Stimulated activated CD4-positive, alpha-beta T cell treated with anti-CD3 and anti-CD28 coated beads, Interleukin-4, amount 100 ng/mL, for 4 hours (primary cell): ENCODE measurements around the gene MPHOSPH10.
"Not testable (repeated sequence)": the region's sequence is repeated elsewhere in the genome, so short reads cannot be mapped to it uniquely, and the experiment has no call there.

ENCODE experiments used
- DNase-seq, 2 experiments: peaks; one replicate each; pipeline ENCODE4 v3.0.0-alpha.2; 2020

The MPHOSPH10 gene, protein sequence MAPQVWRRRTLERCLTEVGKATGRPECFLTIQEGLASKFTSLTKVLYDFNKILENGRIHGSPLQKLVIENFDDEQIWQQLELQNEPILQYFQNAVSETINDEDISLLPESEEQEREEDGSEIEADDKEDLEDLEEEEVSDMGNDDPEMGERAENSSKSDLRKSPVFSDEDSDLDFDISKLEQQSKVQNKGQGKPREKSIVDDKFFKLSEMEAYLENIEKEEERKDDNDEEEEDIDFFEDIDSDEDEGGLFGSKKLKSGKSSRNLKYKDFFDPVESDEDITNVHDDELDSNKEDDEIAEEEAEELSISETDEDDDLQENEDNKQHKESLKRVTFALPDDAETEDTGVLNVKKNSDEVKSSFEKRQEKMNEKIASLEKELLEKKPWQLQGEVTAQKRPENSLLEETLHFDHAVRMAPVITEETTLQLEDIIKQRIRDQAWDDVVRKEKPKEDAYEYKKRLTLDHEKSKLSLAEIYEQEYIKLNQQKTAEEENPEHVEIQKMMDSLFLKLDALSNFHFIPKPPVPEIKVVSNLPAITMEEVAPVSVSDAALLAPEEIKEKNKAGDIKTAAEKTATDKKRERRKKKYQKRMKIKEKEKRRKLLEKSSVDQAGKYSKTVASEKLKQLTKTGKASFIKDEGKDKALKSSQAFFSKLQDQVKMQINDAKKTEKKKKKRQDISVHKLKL

DNA sequence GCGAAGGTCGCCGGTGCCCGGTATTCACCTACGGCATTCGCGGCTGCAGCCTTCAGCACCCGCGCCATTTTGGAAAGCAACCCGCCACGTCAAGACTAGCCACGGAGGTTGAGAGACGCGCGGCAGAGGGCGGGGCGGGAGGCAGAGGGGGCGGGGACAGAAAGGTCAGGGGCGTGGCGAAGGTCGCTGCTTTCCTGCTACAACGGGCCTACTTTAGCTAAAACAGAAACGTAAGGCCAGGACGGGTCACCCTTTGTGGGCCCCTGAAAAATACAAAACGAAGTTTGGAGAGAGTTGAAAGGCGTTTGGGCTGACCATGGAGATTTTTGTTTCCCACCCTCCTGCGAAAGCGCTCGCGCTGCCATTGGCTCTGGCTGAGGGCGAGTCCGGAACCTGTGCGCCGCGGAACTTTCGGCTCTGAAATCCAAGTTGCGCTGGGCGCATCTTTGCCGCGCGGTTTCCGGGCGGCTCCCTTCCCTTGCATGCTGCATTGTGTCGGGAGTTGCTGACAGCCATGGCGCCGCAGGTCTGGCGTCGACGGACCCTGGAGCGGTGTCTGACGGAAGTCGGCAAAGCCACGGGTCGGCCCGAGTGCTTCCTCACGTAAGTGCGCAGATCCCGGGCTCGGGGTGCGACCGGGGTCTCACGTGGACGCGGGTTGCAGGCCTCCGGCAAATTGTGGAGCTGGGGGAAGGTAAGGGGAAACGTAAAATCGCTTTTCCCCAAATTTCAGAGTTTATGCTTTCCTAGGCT, at the start of gene MPHOSPH10, which contains the start of gene MCEE:
TSS of gene MPHOSPH10 (plus strand) at position 483 of the 753 bp plus-strand sequence. CDS start at position 515, 32 bp downstream.
TSS of gene MCEE (minus strand) at position 78 of the 753 bp plus-strand sequence. CDS start at position 68, 10 bp downstream.
- peak; percentile 85 to 89 for DNase-seq

DNA sequence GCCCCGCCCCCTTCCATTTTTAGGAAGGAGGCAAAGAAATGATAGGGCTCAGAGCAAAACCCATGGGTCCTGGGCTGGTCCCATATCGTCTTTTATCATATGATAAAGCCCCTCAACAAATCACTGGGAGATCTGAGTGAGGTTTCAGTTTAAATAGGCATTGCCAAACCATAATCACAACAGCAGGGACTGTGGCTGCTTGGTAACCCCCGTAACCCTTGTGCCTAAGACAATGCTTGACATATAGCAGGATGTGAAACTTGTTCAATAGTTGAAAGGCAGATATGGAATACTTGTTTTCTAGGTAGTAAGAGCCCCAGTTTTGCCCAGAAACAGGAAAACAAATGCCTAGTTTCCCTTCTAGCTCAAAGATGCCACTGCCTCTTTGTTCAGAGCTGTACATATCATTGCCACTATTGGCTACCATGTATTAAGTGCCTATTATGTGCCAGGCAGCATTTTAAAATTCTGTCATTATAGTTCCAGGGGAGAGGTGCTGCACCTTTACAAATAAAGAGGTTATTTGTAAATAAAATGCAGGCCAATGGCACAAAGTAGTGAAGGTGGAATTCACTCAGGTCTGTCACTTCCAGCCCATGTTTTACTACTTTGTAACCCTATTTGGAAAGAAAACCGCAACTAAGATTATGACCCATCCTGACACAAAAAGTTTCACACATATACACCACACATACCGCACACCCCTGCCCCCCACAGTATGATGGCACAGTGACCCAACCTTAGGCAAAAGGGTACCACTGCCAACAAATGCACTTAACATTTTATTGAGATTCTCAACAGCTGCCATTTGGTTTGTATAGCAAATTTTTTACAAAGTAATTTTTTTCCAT, 47.8 kb upstream of the MPHOSPH10 start:
- peak in 1 of 2 experiments; percentile 19 for DNase-seq

DNA sequence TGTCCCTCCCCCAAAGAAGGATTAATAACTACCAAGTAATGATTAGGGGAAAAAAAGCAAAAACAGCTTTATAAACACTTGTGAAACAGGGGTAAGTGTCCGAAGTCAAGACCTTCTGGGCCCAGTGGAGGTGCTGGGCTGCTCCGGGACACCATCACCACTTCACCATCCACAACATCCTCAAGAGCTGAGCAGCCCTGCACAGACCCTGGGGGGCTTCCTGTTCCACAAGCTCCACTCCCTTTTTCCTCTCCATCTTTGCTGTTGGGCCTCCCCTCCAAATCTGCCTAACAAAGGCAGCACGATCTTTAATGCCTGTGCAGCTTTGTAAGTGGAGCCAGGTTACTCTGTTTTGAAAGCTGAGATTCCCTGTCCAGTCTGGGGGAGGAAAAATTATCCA, 47.1 kb upstream of the MPHOSPH10 start:
- not testable (repeated sequence) for DNase-seq

DNA sequence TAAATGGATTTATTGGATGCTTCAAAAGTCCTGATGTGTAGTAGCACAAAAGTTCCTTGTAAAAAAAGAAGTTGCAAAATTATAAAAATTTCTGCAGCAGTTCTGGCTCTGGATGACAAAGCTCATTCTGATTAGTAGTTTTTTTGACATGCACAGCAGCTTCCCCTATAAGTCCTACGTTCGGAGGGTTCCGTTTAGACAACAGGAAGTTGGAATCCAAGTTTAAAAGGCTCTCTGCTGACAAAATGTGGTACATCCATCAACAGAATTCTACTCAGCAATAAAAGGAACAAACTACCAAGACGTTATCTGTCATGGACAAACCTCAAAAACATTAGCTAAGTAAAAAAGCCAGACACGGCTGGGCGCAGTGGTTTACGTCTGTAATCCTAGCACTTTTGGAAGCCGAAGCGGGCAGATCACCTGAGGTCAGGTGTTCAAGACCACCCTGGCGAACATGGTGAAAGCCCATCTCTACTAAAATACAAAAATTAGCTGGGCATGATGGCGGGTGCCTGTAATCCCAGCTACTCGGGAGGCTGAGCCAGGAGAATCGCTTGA, 46.6 kb upstream of the MPHOSPH10 start:
- not testable (repeated sequence) for DNase-seq

DNA sequence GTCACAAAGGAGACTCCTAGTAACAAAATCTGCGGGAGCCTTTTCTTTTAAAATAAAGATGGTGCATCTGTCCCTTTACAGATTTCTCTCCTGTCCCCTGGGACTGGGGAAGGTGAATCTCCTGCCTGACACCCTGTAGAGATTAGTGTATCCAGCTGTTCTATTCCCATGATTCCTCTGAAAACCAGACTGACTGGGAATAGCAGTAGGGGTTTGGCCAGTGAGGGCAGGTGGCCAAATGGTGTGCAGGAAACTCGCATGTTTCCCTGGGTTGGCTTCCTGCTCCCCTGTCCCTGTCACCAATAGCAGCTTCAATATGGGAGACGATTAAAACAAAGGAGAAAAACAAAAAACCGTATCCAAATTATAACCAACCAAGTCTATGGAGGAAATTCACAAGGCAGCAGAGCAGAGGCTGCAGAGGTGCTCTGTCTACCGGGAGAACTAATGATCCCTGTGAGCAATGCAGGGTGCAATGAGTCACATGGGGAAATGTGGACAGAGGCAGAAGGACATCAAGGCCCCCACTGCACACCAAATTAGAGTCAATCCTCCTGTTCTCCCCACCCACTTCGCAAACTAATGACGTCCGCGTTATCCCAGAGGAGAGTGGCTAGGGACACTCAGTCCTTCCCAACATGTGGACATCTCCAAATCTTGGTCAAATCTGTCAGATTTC, 45.0 kb upstream of the MPHOSPH10 start:
- not testable (repeated sequence) for DNase-seq

DNA sequence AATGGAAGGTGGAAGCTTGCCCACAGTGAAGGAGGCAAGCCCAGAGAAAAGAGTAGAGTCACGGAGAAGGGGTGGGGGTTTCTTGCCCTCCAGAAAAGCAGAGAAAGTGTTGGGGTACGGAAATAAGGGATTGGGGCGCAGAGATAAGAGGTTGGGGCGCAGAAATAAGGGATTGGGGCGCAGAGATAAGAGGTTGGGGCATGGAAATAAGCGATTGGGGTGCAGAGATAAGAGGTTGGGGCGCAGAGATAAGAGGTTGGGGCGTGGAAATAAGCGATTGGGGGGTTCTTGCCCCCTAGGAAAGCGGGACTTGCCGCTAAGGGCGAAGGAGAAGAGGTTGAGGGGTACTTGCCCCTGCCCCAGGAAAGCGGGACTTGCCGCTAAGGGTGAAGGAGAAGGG, 41.0 kb upstream of the MPHOSPH10 start:
- DNase-seq, result not testable (repeated sequence)

DNA sequence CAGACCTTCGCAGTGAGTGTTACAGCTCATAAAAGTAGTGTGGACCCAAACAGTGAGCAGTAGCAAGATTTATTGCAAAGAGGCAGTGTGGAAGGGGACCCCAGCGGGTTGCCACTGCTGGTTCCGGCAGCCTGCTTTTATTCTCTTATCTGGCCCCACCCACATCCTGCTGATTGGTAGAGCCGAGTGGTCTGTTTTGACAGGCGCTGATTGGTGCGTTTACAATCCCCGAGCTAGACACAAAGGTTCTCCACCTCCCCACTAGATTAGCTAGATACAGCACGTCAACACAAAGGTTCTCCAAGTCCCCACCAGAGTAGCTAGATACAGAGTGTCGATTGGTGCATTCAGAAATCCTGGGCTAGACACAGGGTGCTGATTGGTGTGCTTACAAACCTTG, 38.6 kb upstream of the MPHOSPH10 start:
- not testable (repeated sequence) for DNase-seq

DNA sequence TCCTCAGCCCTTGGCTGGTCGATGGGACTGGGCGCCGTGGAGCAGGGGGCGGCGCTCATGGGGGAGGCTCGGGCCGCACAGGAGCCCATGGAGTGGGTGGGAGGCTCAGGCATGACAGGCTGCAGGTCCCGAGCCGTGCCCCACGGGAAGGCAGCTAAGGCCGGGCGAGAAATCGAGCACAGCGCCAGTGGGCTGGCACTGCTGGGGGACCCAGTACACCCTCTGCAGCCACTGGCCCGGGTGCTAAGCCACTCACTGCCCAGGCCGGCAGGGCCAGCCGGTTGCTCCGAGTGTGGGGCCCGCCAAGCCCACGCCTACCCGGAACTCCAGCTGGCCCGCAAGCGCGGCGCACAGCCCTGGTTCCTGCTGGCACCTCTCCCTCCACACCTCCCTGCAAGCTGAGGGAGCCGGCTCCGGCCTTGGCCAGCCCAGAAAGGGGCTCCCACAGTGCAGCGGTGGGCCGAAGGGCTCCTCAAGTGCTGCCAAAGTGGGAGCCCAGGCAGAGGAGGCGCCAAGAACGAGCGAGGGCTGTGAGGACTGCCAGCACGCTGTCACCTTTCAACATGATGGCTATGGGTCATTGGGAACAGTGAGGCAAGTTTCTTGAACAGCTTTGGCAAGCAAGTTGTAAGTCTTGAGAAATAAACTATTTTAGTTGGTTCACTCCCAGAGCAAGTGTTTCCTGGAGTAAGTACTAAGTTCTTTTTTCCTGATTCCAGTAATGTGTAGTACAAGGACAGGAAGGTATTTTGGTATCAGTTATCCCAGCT, 37.8 kb upstream of the MPHOSPH10 start:
- not testable (repeated sequence) for DNase-seq

DNA sequence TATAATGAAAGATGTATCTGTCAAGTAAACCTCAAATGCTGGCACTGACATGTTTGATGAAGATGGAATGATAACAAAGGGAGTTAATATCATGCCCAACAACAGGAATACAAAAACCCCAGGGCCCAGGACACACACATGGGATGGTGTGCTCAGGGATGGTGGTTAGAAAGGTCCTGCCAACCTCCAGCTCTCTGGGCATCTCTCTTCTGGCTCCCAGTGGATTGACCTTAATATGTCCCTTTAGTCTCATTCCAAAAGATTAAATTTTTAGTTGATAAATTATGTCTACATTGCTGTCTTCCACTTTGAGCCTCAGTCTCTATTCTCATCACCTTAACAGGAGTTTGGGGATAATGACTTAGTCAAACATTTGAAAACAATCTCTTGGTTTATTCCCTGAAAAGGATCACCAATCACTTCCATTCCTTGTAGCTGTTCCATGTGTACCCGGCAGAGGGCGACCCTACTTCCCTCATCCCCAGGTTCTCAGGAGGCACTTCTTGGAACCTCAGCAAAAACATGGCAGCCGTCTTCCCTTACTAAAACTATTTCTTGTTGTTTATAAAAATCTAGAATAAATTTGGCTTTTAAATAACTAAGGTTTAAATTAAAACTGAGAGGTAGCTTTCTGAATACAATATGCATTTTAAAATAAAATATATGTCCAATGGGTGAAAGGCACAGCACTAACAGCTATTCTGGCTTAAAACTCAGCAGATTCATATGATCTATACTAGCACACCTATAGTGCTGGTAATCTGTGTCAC, 30.1 kb upstream of the MPHOSPH10 start:
- peak; percentile 19 to 36 for DNase-seq

DNA sequence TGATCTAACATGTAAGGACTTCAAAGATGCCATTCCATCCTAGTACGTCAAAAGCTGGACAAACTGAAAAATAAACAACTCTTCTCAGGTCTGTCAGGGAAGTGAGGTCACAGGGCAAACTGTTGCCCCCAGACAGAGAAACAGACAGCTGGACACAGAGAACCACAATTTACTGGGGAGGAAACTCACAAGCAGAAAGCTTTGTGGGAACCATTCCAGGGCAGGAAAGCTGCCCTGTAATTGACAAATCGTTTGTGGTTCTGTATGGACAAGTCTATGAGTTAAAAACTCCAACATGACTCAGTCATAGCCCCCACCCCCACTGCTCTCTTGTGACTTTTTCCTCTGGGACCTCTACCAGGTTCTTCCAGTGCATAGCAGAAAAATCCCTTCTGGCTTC, 28.8 kb upstream of the MPHOSPH10 start:
- DNase-seq, result no peak

DNA sequence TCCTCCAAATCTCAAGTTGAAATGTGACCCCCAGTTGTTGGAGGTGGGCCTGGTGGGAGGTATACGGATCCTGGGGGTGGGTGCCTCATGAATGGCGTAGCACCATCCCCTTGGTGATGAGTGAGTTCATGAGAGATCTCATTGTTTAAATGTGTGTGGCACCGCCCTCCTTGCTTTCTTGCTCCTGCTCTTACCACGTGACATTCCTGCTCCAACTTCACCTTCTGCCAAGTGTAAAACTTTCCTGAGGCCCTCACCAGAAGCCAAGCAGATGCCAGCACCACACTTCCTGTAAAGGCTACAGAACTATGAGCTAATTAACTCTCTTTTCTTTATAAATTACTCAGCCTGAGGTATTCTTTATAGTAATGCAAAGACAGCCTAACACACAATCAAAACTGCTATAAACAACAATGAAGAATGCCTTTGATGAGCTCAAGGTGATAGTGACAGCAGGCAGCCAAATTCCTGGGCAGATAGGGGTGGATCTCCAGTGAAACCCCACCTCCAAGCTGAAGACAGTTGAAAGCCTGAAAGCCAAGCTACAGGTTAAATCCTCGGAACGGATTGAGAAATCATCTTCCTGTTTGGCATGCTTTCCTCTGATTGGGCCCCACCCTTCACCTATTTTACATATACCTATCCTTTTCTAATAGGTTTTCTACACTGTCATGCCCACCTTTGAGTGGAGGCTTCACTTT, 27.3 kb upstream of the MPHOSPH10 start:
- no peak for DNase-seq

DNA sequence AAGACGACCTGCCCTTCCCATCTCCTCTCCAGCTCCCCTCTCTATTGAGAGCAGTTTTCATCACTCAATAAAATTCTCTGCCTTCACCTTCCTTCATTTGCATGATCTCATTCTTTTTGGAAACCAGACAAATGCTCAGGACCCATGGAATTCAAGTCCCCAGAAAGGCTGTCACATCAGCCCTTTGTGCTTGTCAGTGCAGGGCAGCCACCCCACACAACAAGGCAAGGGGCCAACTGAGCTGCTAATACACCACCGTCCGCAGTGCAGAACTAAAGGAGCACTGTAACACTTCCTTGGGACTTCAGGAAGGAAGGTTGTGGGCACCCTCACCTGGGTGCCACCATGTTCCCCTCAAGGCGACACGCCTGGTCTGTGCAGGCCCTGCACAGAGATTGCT, 26.6 kb upstream of the MPHOSPH10 start:
- no peak for DNase-seq

DNA sequence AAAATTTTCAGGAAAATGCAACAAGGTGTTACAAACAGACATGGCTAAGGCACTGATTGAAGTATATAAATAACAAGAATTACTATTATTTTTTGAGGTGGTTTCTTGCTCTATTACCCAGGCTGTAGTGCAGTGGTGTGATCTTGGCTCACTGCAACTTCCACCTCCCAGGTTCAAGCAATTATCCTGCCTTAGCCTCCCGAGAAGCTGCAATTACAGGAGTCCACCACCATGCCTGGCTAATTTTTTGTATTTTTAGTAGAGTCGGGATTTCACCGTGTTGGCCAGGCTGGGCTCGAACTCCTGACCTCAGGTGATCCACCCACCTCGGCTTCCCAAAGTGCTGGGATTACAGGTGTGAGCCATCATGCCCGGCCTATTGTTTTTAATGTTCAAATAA, 24.0 kb upstream of the MPHOSPH10 start:
- not testable (repeated sequence) for DNase-seq

DNA sequence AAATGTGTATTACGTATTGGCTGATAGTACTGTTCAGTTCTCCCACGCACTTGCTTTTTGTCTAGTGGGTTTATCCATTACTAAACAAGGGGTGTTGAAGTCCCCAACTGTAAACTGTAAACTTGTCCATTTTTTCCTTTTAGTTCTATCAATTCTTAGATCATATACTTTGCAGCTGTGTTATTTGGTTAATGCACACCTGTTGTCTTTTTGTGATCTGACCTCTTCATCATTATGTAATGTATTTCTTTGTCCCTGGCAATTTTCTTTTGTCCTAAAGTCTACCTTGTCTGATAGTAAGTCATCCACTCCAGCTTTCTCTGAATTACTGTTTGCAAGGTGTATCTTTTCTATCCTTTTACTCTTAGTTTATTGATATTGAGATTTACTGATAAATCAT, 22.3 kb upstream of the MPHOSPH10 start:
- DNase-seq, result no peak

DNA sequence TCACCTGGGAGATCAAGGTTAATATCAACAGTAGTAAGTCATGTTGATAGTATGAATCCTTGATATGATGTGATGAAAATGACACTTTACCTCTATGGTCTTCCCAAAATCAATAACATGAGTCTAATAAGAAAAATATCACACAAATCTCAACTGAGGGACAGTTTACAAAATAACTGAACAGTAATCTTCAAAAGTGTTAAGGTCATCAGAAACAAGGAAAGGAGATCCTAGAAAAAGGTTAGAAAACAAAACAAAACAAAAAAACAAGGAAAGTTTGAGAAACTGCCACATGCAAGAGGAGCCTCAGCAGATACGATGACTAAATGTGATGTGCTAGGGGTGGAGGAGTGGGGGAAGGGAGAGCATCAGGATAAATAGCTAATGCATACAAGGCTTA, 16.6 kb upstream of the MPHOSPH10 start:
- no peak for DNase-seq

DNA sequence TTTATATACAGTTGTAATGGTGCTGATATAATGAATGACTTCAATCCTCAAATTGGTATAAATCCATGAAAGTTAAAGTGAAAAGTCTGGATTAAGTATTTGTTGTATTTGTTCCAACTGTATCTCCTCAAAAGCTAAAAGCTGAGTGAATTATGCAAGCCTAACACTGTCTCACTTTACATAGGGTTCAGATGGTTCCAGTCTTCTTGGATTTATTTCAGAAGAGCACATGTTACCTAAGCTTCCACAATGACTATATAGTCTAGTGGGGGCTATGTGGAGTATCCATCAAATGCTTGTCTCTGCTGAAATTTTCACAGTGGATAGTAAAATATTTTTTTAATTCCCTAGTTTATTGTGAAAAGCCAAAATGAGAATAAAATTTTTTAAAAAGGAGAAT, 13.4 kb upstream of the MPHOSPH10 start:
- DNase-seq, result no peak

DNA sequence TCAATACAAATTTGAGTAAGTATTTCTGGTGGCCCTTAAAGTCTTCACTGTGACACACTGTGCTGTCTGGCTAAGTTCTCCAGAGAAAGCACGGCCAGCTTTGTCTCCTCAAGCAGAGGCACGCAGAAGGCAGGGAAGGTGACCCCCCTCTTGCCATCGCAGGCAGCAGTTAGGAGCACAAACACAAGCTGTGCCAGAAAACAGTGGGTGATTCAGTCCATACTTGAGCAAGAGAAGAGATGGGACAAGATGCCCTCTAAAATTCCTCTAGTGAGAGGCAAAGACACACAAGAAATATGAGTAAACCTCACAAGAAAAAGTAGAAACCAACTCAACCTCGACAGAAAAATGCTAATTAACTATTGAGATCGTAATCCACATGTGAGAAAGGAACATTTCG, 10.2 kb upstream of the MPHOSPH10 start:
- no peak for DNase-seq

DNA sequence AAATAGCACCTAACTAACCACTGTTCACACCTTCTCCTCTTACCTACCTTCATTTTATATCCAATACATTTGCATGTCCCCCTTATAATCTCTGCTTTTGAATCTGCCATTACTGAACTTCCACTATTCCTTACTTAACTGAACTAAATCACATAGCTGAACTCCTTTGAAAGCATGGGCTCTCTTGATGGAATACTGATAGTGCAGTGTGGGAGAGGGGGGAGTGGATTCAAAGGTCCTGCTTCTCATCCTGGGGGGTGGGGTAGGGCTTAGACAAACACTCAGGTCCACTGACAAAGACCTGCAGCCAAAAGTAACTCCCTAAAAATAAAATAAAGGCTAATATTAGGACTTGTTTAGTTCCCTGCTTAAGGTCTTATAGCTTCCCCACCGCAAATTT, 9.0 kb upstream of the MPHOSPH10 start:
- no peak for DNase-seq
